Epithelial cell of esophagus (primary cell): ENCODE measurements around the gene NKTR.
"Not testable (repeated sequence)": the region's sequence is repeated elsewhere in the genome, so short reads cannot be mapped to it uniquely, and the experiment has no call there.

ENCODE experiments used
- DNase-seq: peaks from one replicate; pipeline ENCODE4 v3.0.0; 2010; ENCODE audit warnings: low read depth
- H3K4me3 ChIP-seq: 2 replicates; pipeline ENCODE4 v1.5.1; 2011; ENCODE audit warnings: mild to moderate bottlenecking, low read length, control low read depth
- CTCF ChIP-seq: IDR thresholded peaks from 2 replicates; pipeline ENCODE4 v1.5.1; 2011; ENCODE audit warnings: low read depth, mild to moderate bottlenecking, low read length, control low read depth, inconsistent platforms; ENCODE audit not compliant: insufficient read depth; ENCODE audit errors: missing control alignments

Gene NKTR

GRCh38 chr3:42572278-42572677 lies 28.2 kb upstream of the NKTR start:
- TF ChIP-seq CTCF = peak; percentile 47
- peak; percentile 65 for DNase-seq
- no peak overlapping the region for H3K4me3 ChIP-seq

- no peak for TF ChIP-seq CTCF
- no peak for DNase-seq
- H3K4me3 ChIP-seq = no peak overlapping the region
Measured at GRCh38 chr3:42575137-42575741, 25.2 kb upstream of the NKTR start.

DNA sequence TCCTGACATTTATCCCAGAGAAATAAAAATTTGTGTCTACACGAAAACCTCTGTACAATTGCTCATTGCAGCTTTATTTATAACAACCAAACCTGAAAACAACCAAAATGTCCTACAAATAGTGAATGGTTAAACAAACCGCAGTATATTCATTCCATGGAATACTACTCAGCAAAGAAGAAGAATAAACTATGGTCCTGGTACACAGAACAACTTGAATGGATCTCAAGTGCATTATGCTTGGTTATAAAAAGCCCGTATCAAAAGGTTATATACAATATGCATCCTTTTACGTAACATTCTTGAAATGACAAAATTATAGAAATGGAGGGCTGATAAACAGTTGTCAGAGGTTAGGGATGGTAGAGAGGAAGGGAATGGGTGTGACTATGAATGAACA lies 22.4 kb upstream of the NKTR start:
- no peak for DNase-seq
- TF ChIP-seq CTCF = no peak
- no peak overlapping the region for H3K4me3 ChIP-seq

DNA sequence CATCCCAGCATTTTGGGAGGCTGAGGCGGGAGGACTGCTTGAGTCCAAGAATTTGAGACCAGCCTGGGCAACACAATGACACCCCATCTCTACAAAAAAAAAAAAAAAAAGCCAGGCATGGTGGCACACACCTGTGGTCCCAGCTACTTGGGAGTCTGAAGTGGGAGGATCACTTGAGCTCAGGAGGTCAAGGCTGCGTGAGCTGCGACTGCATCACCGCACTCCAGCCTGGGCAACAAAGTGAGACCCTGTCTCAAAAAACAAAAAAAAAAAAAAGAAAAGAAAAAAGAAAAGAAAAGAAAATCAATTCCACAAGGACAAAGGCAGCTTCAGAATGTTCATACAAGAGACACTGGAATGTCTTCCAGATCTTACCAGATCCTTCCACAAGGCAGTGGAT lies 21.1 kb upstream of the NKTR start:
- H3K4me3 ChIP-seq, DNase-seq: not testable (repeated sequence)

DNA sequence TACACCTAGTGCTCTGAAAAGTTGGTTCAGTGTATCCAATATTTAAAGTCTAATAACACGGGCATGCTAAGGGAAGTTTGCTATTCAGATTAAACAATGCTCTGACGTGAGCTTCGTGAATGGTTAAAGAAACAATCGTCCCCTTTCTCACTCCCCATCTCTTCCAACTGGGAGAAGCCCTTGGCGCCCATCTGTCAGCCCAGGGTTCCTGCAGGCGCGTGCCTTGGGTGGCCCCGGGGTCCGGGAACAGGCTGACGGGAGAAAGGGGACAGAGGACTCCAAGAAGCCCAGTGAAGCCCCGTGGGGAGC lies 19.1 kb upstream of the NKTR start:
- peak overlapping the region; percentile 76 for H3K4me3 ChIP-seq
- DNase-seq = no peak
- TF ChIP-seq CTCF = no peak

DNA sequence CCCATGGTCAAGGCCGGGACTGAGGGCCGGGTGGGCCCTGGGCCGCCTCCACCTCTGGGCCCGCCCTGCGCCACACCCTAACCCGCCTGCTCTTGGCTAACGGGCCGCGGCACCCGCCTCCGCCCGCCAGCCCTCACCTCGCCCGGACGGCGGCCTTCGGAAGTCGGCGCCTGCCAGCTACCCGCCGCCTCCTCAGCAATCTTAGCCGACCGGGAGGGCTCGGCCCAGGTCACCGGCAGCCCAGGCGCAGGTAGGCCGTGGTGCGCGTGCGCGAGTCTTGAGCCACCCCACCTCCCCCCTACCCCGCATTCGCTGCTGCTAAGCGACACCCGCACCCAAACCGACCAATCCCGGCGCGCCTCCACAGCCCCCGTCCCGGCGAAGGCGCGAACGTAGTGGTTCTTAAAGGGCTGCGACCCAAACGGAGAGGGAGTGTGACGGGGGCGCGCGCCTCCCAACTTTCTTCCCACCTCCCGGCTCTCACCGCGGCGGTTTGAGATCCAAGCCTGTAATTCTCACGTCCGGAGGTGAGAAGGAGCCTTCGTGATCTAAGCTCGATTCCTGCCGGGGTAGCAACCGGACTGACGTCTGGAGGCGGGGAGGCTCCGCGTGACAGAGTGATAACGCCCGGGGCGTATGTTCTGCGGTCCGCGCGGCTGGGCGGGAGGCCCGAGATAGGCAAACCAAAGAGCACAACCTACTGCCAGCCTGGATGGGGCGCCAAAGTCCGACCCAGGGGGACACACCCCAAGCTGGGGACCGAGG lies 18.6 kb upstream of the NKTR start, which contains the start of gene SEC22C:
TSS of gene SEC22C (minus strand) at position 259 of the 765 bp plus-strand sequence. CDS start 12,921 bp downstream, outside the sequence.
- H3K4me3 ChIP-seq = peak within 1 kb of the TSS; percentile 76
- peak; percentile 95 for DNase-seq
- TF ChIP-seq CTCF = peak; percentile 16

GRCh38 chr3:42582474-42583070 lies 17.9 kb upstream of the NKTR start:
- DNase-seq = no peak
- no peak for TF ChIP-seq CTCF
- H3K4me3 ChIP-seq = peak overlapping the region; percentile 76
